GM23338 (cell line): ENCODE measurements around the gene TBCE. TPM values are rescaled to one million over a fixed set of nuclear protein-coding genes. Genes with fewer than 3 reads are reported as not detected.

ENCODE experiments used
- ATAC-seq: fragments of 200-7000 bp; cut with Tn5 transposase; 3 replicates; pipeline ENCODE4 v1.9.1; 2020
- DNase-seq: peaks from one replicate; pipeline ENCODE4 v3.0.0-alpha.2; 2015; ENCODE audit warnings: low spot score
- H2AFZ ChIP-seq: fragments of 200-600 bp; sonication (generic); 2 replicates; pipeline ENCODE4 v1.8.0; 2016; ENCODE audit warnings: antibody characterized with exemption, mild to moderate bottlenecking, moderate library complexity
- H3F3A ChIP-seq: fragments of 200-600 bp; sonication (generic); replicated peaks from 2 replicates; pipeline ENCODE4 v1.8.0; 2017; ENCODE audit warnings: antibody characterized with exemption, mixed run types, low read depth
- H3K27ac ChIP-seq: fragments of 200-600 bp; sonication (generic); 2 replicates; pipeline ENCODE4 v1.6.1; 2016; ENCODE audit warnings: low read depth
- H3K27me3 ChIP-seq: fragments of 200-600 bp; sonication (generic); 2 replicates; pipeline ENCODE4 v1.8.0; 2016; ENCODE audit warnings: mild to moderate bottlenecking, mixed run types, moderate library complexity; ENCODE audit not compliant: insufficient read depth
- H3K36me3 ChIP-seq: fragments of 200-600 bp; sonication (generic); 2 replicates; pipeline ENCODE4 v1.8.0; 2016; ENCODE audit warnings: mild to moderate bottlenecking; ENCODE audit not compliant: insufficient read depth
- H3K4me1 ChIP-seq: fragments of 200-600 bp; sonication (generic); 2 replicates; pipeline ENCODE4 v1.8.0; 2016; ENCODE audit warnings: mild to moderate bottlenecking, moderate library complexity; ENCODE audit not compliant: insufficient read depth
- H3K4me2 ChIP-seq: fragments of 200-600 bp; sonication (generic); 2 replicates; pipeline ENCODE4 v1.7.1; 2017; ENCODE audit warnings: mixed run types
- H3K4me3 ChIP-seq: fragments of 200-600 bp; sonication (generic); 2 replicates; pipeline ENCODE4 v1.6.1; 2016; ENCODE audit warnings: mixed run types
- H3K79me2 ChIP-seq: fragments of 200-600 bp; sonication (generic); replicated peaks from 2 replicates; pipeline ENCODE4 v1.8.0; 2017; ENCODE audit warnings: mild to moderate bottlenecking; ENCODE audit not compliant: insufficient read depth
- H3K9me2 ChIP-seq: fragments of 200-600 bp; sonication (generic); 2 replicates; pipeline ENCODE4 v1.8.0; 2017; ENCODE audit not compliant: insufficient read depth
- H4K20me1 ChIP-seq: fragments of 200-600 bp; sonication (generic); replicated peaks from 2 replicates; pipeline ENCODE4 v1.8.0; 2017; ENCODE audit warnings: mild to moderate bottlenecking; ENCODE audit not compliant: insufficient read depth
- H3K27ac Mint-ChIP-seq: 2 replicates; pipeline ENCODE4 v1.8.0; 2020; ENCODE audit warnings: inconsistent platforms, mild to moderate bottlenecking, moderate library complexity, mixed read lengths
- H3K27me3 Mint-ChIP-seq: 3 replicates; pipeline ENCODE4 v1.8.0; 2022; ENCODE audit warnings: low read depth, mild to moderate bottlenecking, moderate library complexity, mixed read lengths, inconsistent platforms; ENCODE audit not compliant: insufficient read depth, poor library complexity
- H3K36me3 Mint-ChIP-seq: 3 replicates; pipeline ENCODE4 v1.8.0; 2021; ENCODE audit warnings: low read depth, mild to moderate bottlenecking, inconsistent platforms, moderate library complexity, mixed read lengths
- H3K4me1 Mint-ChIP-seq: 3 replicates; pipeline ENCODE4 v1.8.0; 2020; ENCODE audit warnings: mild to moderate bottlenecking, inconsistent platforms, mixed read lengths
- H3K4me3 Mint-ChIP-seq: 3 replicates; pipeline ENCODE4 v1.8.0; 2021; ENCODE audit warnings: moderate library complexity, mild to moderate bottlenecking, inconsistent platforms, mixed read lengths
- H3K9me3 Mint-ChIP-seq: 3 replicates; pipeline ENCODE4 v1.8.0; 2020; ENCODE audit warnings: moderate library complexity, mild to moderate bottlenecking, inconsistent platforms, mixed read lengths
- CTCF ChIP-seq, 2 experiments: fragments of 200-600 bp in 1 of 2; sonication (generic) in 1 of 2; conservative IDR thresholded peaks; 2 replicates each; pipeline versions ENCODE4 v1.5.1 to v1.6.1; 2016 to 2017; ENCODE audit warnings: antibody characterized with exemption in 2 of 2, low read depth in 2 of 2, mild to moderate bottlenecking in 2 of 2, moderate library complexity in 1 of 2
- EZH2phosphoT487 ChIP-seq: fragments of 200-600 bp; sonication (generic); IDR thresholded peaks from one replicate; pipeline ENCODE4 v1.8.1; 2018; ENCODE audit warnings: antibody characterized with exemption; ENCODE audit not compliant: unreplicated experiment
- STAT1 ChIP-seq: IDR thresholded peaks from one replicate; pipeline ENCODE4 v1.6.1; 2016; ENCODE audit warnings: antibody characterized with exemption; ENCODE audit not compliant: unreplicated experiment
- ZNF114 ChIP-seq: fragments of 250-450 bp; sonication (Bioruptor Pico); IDR thresholded peaks from 2 replicates; pipeline ENCODE4 v1.5.0; 2020; ENCODE audit warnings: mild to moderate bottlenecking, moderate library complexity
- ZNF462 ChIP-seq: fragments of 250-450 bp; sonication (Bioruptor Pico); IDR thresholded peaks from 2 replicates; pipeline ENCODE4 v1.5.0; 2020; ENCODE audit warnings: mild to moderate bottlenecking, moderate library complexity
- polyA plus RNA-seq: library from polyadenylated mRNA; unstranded; fragments of >200 nt; fragmentation: Nextera tagmentation; extraction: Ambion mirVana; gene quantifications from 2 replicates; pipeline ENCODE4 v1.2.1, GENCODE V29; 2016
- total RNA-seq: library from RNA; depleted of rRNA; stranded (reverse); fragments of >200 nt; shearing (Covaris generic); gene quantifications from 2 replicates; pipeline ENCODE4 v1.2.3, GENCODE V29; 2014

The TBCE gene
- total and polyA plus RNA-seq, 2 experiments from 2014 or later: 42.7 to 64.8 TPM

DNA sequence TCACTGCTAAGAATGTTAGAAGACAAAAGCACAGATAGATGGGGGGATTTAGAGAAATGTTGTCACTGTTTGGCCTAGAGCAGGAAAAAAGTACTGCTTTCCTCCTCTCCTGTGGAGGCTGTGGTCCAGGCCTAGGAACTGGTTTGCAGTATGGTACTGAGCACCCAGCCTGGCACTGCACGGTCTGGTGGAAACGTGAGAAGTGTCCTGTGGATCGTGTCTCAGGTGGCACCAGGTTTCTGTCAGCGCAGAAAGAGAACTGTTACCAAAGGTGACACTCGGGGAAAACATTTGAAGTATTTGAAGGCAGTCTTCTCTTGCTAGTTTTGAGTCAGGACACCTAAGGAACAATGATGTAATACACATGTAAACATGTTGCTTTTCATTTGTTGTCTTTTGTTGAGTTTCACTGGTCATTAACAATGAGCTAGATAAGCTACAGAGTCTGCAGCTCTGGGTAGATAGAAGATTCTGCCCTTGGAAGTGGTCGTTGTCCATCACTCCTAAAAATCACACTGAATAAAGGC is 74.0 kb downstream of the TBCE start (continued):
- TF ChIP-seq ZNF462 (CRISPR knock-in tag) (no peak), ZNF114 (CRISPR knock-in tag) (no peak), CTCF (conservative IDR thresholded peaks at IDR 0.05; ENCODE audit: low read depth in 2 of 2) (no peak)

DNA sequence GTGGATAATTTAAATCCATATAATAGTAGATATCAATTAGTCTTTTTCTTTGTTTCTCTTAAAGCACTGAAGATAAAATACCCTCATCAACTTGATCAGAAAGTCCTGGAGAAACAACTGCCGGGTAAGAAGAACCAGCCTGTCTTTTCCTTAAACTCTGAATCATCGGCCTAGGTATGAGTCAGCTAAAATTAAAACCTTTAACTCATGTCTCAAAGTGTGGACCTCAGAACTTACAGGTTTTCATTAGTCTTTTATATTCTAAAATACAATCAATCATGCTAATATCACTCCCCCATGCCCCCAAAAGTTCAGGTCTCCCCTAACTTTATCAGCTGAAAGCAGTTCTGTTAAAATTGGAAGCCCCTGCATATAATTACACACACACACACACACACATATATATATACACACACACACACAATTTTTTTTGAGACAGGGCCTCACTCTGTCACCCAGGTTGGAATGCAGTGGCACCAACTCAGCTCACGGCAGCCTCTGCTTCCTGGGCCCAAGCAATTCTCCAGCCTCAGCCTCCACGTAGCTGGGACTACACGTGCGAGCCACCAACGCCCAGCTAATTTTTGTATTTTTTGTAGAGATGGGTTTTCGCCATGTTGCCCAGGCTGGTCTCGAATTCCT is 75.7 kb downstream of the TBCE start:
- DNase-seq: no peak
- no peaks in the 10 kb centered on the region for H3K4me1 ChIP-seq
- peak overlapping the region; percentile 87 for H3K27ac Mint-ChIP-seq
- H3K4me3 ChIP-seq: no peak overlapping the region
- no peaks in the 10 kb centered on the region for H3K79me2 ChIP-seq
- H3K27ac ChIP-seq: peak overlapping the region; percentile 68
- peaks cover 37% of the 10 kb centered on the region for H3K36me3 ChIP-seq
- peaks cover 7% of the 10 kb centered on the region for H3K27me3 Mint-ChIP-seq
- no peaks in the 10 kb centered on the region for H3F3A ChIP-seq
- H3K9me3 Mint-ChIP-seq: no peaks in the 10 kb centered on the region
- no peaks in the 10 kb centered on the region; the same call in 1 of the 2 replicates for H4K20me1 ChIP-seq
- no peak overlapping the region for H2AFZ ChIP-seq
- no peak for ATAC-seq
- no peaks in the 10 kb centered on the region for H3K9me2 ChIP-seq
- H3K27me3 ChIP-seq: no peaks in the 10 kb centered on the region
- no peaks in the 10 kb centered on the region for H3K4me1 Mint-ChIP-seq
- H3K4me3 Mint-ChIP-seq: no peak overlapping the region
- H3K4me2 ChIP-seq: no peak overlapping the region
- peaks cover 74% of the 10 kb centered on the region for H3K36me3 Mint-ChIP-seq
- no peak for TF ChIP-seq ZNF462 (CRISPR knock-in tag)
- TF ChIP-seq STAT1: no peak
- no peak for TF ChIP-seq EZH2phosphoT487
